Hepatocyte (in vitro differentiated cells): Measurements from ENCODE around the gene MRNIP. TPM values are rescaled to one million over a fixed set of nuclear protein-coding genes. Genes with fewer than 3 reads are reported as not detected.

Experiments
- DNase-seq: peaks from one replicate; pipeline ENCODE4 v3.0.0-alpha.2; 2016; ENCODE audit warnings: low spot score
- H2AFZ ChIP-seq: fragments of 200-600 bp; sonication (generic); 2 replicates; pipeline ENCODE4 v1.6.0; 2016; ENCODE audit warnings: antibody characterized with exemption, mild to moderate bottlenecking
- H3K27ac ChIP-seq: fragments of 200-600 bp; sonication (generic); 2 replicates; pipeline ENCODE4 v1.5.1; 2016; ENCODE audit warnings: mild to moderate bottlenecking
- H3K27me3 ChIP-seq: fragments of 200-600 bp; sonication (generic); 2 replicates; pipeline ENCODE4 v1.6.1; 2016
- H3K36me3 ChIP-seq: fragments of 200-600 bp; sonication (generic); replicated peaks from 2 replicates; pipeline ENCODE4 v1.5.1; 2016; ENCODE audit warnings: low read depth; ENCODE audit not compliant: insufficient read depth
- H3K4me1 ChIP-seq: fragments of 200-600 bp; sonication (generic); 2 replicates; pipeline ENCODE4 v1.5.1; 2016; ENCODE audit warnings: mild to moderate bottlenecking, moderate library complexity; ENCODE audit not compliant: insufficient read depth
- H3K4me2 ChIP-seq: fragments of 200-600 bp; sonication (generic); 2 replicates; pipeline ENCODE4 v1.6.0; 2016
- H3K4me3 ChIP-seq: fragments of 200-600 bp; sonication (generic); 2 replicates; pipeline ENCODE4 v1.5.1; 2016; ENCODE audit warnings: mild to moderate bottlenecking
- H3K79me2 ChIP-seq: fragments of 200-600 bp; sonication (generic); 2 replicates; pipeline ENCODE4 v1.6.0; 2017; ENCODE audit warnings: mild to moderate bottlenecking
- H3K9me2 ChIP-seq: fragments of 200-600 bp; sonication (generic); replicated peaks from 2 replicates; pipeline ENCODE4 v1.6.0; 2017; ENCODE audit warnings: mild to moderate bottlenecking; ENCODE audit not compliant: insufficient read depth
- H3K9me3 ChIP-seq: fragments of 200-600 bp; sonication (generic); 2 replicates; pipeline ENCODE4 v1.5.1; 2016; ENCODE audit warnings: low read depth, mild to moderate bottlenecking
- H4K20me1 ChIP-seq: fragments of 200-600 bp; sonication (generic); 2 replicates; pipeline ENCODE4 v1.6.0; 2016; ENCODE audit warnings: mild to moderate bottlenecking; ENCODE audit not compliant: insufficient read depth, poor library complexity, severe bottlenecking
- CTCF ChIP-seq: fragments of 200-600 bp; sonication (generic); IDR thresholded peaks from 2 replicates; pipeline ENCODE4 v1.5.1; 2016; ENCODE audit warnings: antibody characterized with exemption, mild to moderate bottlenecking; ENCODE audit not compliant: poor library complexity
- EZH2 ChIP-seq: fragments of 200-600 bp; sonication (generic); IDR thresholded peaks from 2 replicates; pipeline ENCODE4 v1.6.1; 2016; ENCODE audit warnings: antibody characterized with exemption, mild to moderate bottlenecking, borderline replicate concordance
- EZH2phosphoT487 ChIP-seq: fragments of 200-600 bp; sonication (generic); IDR thresholded peaks from one replicate; pipeline ENCODE4 v1.6.1; 2018; ENCODE audit warnings: antibody characterized with exemption, mild to moderate bottlenecking, low read depth, moderate library complexity; ENCODE audit not compliant: unreplicated experiment, severe bottlenecking
- WGBS: methylation state at CpG from one replicate; pipeline ENCODE4 v1.1.6; 2016; ENCODE audit warnings: low lambda C conversion rate; ENCODE audit errors: missing lambda C conversion rate; 5-methylcytosine and 5-hydroxymethylcytosine counted together
- polyA plus RNA-seq: library from polyadenylated mRNA; unstranded; fragments of >200 nt; fragmentation: Nextera tagmentation; extraction: Ambion mirVana; gene quantifications from 2 replicates; pipeline ENCODE4 v1.2.1, GENCODE V29; 2016
- total RNA-seq: library from RNA; depleted of rRNA; stranded (reverse); fragments of >200 nt; gene quantifications from 2 replicates; pipeline ENCODE4 v1.2.3, GENCODE V29; 2014

Gene MRNIP
- total and polyA plus RNA-seq, 2 experiments from 2014 or later: 21.2 to 28.5 TPM

- peak overlapping the region; percentile 99 for H3K4me2 ChIP-seq
Observed at GRCh38 chr5:179803651-179804554, 54.7 kb downstream of the MRNIP start.

GRCh38 chr5:179802950-179803562 is 55.6 kb downstream of the MRNIP start:
- Histone ChIP-seq H3K4me3 (no peak overlapping the region), H3K79me2 (peaks cover 53% of the 10 kb centered on the region), H3K4me2 (peak overlapping the region; percentile 99), H3K27ac (no peak overlapping the region), H4K20me1 (peaks cover 48% of the 10 kb centered on the region), H2AFZ (no peak overlapping the region), H3K36me3 (no peaks in the 10 kb centered on the region), H3K9me3 (no peaks in the 10 kb centered on the region), H3K9me2 (no peaks in the 10 kb centered on the region), H3K27me3 (no peaks in the 10 kb centered on the region), H3K4me1 (peaks cover 34% of the 10 kb centered on the region)
- 63% methylated on average over 9 of the region's 11 CpGs for WGBS
- TF ChIP-seq EZH2phosphoT487 (no peak), EZH2 (no peak), CTCF (no peak)
- no peak for DNase-seq

More at GRCh38 chr5:179803651-179804554, 54.7 kb downstream of the MRNIP start:
- H3K27me3 ChIP-seq: no peaks in the 10 kb centered on the region
- no peak overlapping the region for H3K27ac ChIP-seq
- TF ChIP-seq EZH2 (no peak), EZH2phosphoT487 (no peak), CTCF (no peak)
- WGBS: 75% methylated on average over 14 of the region's 18 CpGs
- H3K9me3 ChIP-seq: no peaks in the 10 kb centered on the region
- H3K4me3 ChIP-seq: no peak overlapping the region
- H2AFZ ChIP-seq: no peak overlapping the region
- no peaks in the 10 kb centered on the region for H3K36me3 ChIP-seq
- H3K79me2 ChIP-seq: peaks cover 58% of the 10 kb centered on the region
- H4K20me1 ChIP-seq: peaks cover 48% of the 10 kb centered on the region
- H3K9me2 ChIP-seq: no peaks in the 10 kb centered on the region
- H3K4me1 ChIP-seq: peaks cover 36% of the 10 kb centered on the region
- peak; percentile 19 for DNase-seq

GRCh38 chr5:179802207-179802883 is 56.3 kb downstream of the MRNIP start:
- H2AFZ ChIP-seq: no peak overlapping the region
- no peaks in the 10 kb centered on the region for H3K27me3 ChIP-seq
- no peaks in the 10 kb centered on the region for H3K9me2 ChIP-seq
- peaks cover 48% of the 10 kb centered on the region for H4K20me1 ChIP-seq
- peaks cover 46% of the 10 kb centered on the region for H3K79me2 ChIP-seq
- H3K36me3 ChIP-seq: no peaks in the 10 kb centered on the region
- WGBS: 88% methylated on average over 19 of the region's 19 CpGs
- H3K4me2 ChIP-seq: no peak overlapping the region
- no peak overlapping the region for H3K27ac ChIP-seq
- peaks cover 28% of the 10 kb centered on the region for H3K4me1 ChIP-seq
- TF ChIP-seq EZH2phosphoT487 (no peak), EZH2 (no peak), CTCF (no peak)
- H3K4me3 ChIP-seq: no peak overlapping the region
- DNase-seq: no peak
- H3K9me3 ChIP-seq: no peaks in the 10 kb centered on the region
